GM21515 (cell line): ENCODE measurements around the gene PRKN.

Source experiments
- ATAC-seq: cut with Tn5 transposase; IDR thresholded peaks from one replicate; pipeline ENCODE4 v1.9.1; 2021; ENCODE audit not compliant: unreplicated experiment

Gene PRKN

GRCh38 chr6:161308075-161308655, 1419.4 kb downstream of the PRKN start:
- ATAC-seq = no peak

- ATAC-seq = no peak
Measured at GRCh38 chr6:161305860-161306259, 1421.7 kb downstream of the PRKN start.

GRCh38 chr6:161303628-161304340, 1423.8 kb downstream of the PRKN start:
- no peak for ATAC-seq

DNA sequence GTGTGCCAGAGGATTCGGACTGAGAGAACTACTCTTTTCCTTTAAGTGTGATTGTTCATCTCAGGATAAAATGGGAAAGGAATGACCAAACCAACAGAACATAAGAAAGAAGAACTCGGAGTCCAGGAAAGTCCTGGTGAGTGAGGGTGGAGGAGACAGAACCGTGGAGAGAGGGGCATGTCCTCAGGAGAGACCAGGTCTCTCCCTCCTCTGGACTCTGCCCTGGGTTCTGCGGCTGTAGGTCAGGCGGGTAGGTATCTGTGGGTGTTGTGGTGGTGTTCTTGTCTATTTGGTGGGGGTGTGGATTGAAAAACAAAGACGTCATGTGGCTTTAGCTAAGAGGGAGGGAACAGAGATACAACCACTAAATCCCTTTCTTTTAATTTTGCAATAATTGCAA, 1424.6 kb downstream of the PRKN start:
- ATAC-seq = no peak

- no peak for ATAC-seq
Measured at GRCh38 chr6:161301338-161301737, 1426.2 kb downstream of the PRKN start.

- ATAC-seq = no peak
Measured at GRCh38 chr6:161300823-161301222, 1426.7 kb downstream of the PRKN start.

GRCh38 chr6:161299726-161300125, 1427.8 kb downstream of the PRKN start:
- ATAC-seq = no peak
